Progenitor cell of endocrine pancreas (in vitro differentiated cells): ENCODE data around the gene P3H1. TPM values are rescaled to one million over a fixed set of nuclear protein-coding genes. Genes with fewer than 3 reads are reported as not detected.

Experiments used
- DNase-seq: peaks from one replicate; pipeline ENCODE4 v3.0.0; 2021; ENCODE audit warnings: low spot score; ENCODE audit not compliant: unreplicated experiment
- H3K27ac Mint-ChIP-seq: 2 replicates; pipeline ENCODE4 v1.8.0; 2021; ENCODE audit warnings: mild to moderate bottlenecking, moderate library complexity, mixed read lengths
- H3K27me3 Mint-ChIP-seq: 2 replicates; pipeline ENCODE4 v1.8.0; 2021; ENCODE audit warnings: mixed read lengths
- H3K36me3 Mint-ChIP-seq: 2 replicates; pipeline ENCODE4 v1.8.0; 2022; ENCODE audit warnings: mixed read lengths; ENCODE audit not compliant: insufficient read depth
- H3K4me1 Mint-ChIP-seq: 2 replicates; pipeline ENCODE4 v1.8.0; 2021; ENCODE audit warnings: low read depth, mixed read lengths
- H3K4me3 Mint-ChIP-seq: 2 replicates; pipeline ENCODE4 v1.8.0; 2021; ENCODE audit warnings: low read depth, mild to moderate bottlenecking, moderate library complexity, mixed read lengths
- H3K9me3 Mint-ChIP-seq: 2 replicates; pipeline ENCODE4 v1.8.0; 2021; ENCODE audit warnings: low read depth, mixed read lengths
- CTCF ChIP-seq: fragments of 200-600 bp; sonication (generic); IDR thresholded peaks from one replicate; pipeline ENCODE4 v1.5.0; 2021; ENCODE audit warnings: antibody characterized with exemption, mild to moderate bottlenecking; ENCODE audit not compliant: unreplicated experiment
- total RNA-seq: library from RNA; stranded (reverse); gene quantifications from 2 replicates; pipeline ENCODE4 v1.2.1, GENCODE V29; 2021

Gene P3H1
- total RNA-seq, 1 donor from 2014 or later, result 72.9 TPM

- H3K36me3 Mint-ChIP-seq, result peaks cover 16% of the 10 kb centered on the region
- H3K27ac Mint-ChIP-seq, result no peak overlapping the region
- H3K4me3 Mint-ChIP-seq, result no peak overlapping the region
- H3K27me3 Mint-ChIP-seq, result no peaks in the 10 kb centered on the region
- DNase-seq, result no peak
- no peak for TF ChIP-seq CTCF
- peaks cover 5% of the 10 kb centered on the region for H3K9me3 Mint-ChIP-seq
- H3K4me1 Mint-ChIP-seq, result peaks cover 1% of the 10 kb centered on the region
Observed at GRCh38 chr1:42745851-42746250, 21.0 kb downstream of the P3H1 start.

GRCh38 chr1:42744148-42744413 is 22.7 kb downstream of the P3H1 start:
- H3K9me3 Mint-ChIP-seq, result no peaks in the 10 kb centered on the region
- no peaks in the 10 kb centered on the region for H3K27me3 Mint-ChIP-seq
- no peak for TF ChIP-seq CTCF
- H3K36me3 Mint-ChIP-seq, result peaks cover 6% of the 10 kb centered on the region
- no peak overlapping the region for H3K27ac Mint-ChIP-seq
- H3K4me3 Mint-ChIP-seq, result no peak overlapping the region
- peaks cover 13% of the 10 kb centered on the region for H3K4me1 Mint-ChIP-seq
- no peak for DNase-seq

- H3K36me3 Mint-ChIP-seq, result peaks cover 1% of the 10 kb centered on the region
- peaks cover 13% of the 10 kb centered on the region for H3K4me1 Mint-ChIP-seq
- H3K27me3 Mint-ChIP-seq, result no peaks in the 10 kb centered on the region
- no peak for DNase-seq
- no peak overlapping the region for H3K4me3 Mint-ChIP-seq
- H3K27ac Mint-ChIP-seq, result no peak overlapping the region
- H3K9me3 Mint-ChIP-seq, result no peaks in the 10 kb centered on the region
- no peak for TF ChIP-seq CTCF
Observed at GRCh38 chr1:42743317-42744147, 23.3 kb downstream of the P3H1 start.

GRCh38 chr1:42742617-42743316 is 24.1 kb downstream of the P3H1 start:
- Mint-ChIP-seq H3K27ac (peak overlapping the region; percentile 14), H3K9me3 (no peaks in the 10 kb centered on the region), H3K27me3 (no peaks in the 10 kb centered on the region), H3K4me3 (no peak overlapping the region), H3K4me1 (peaks cover 13% of the 10 kb centered on the region), H3K36me3 (peaks cover 1% of the 10 kb centered on the region)
- no peak for DNase-seq
- no peak for TF ChIP-seq CTCF

- Mint-ChIP-seq H3K4me3 (no peak overlapping the region), H3K27ac (no peak overlapping the region), H3K4me1 (peaks cover 13% of the 10 kb centered on the region), H3K36me3 (peaks cover 1% of the 10 kb centered on the region), H3K27me3 (no peaks in the 10 kb centered on the region), H3K9me3 (no peaks in the 10 kb centered on the region)
- no peak for DNase-seq
- no peak for TF ChIP-seq CTCF
Observed at GRCh38 chr1:42742141-42742540, 24.7 kb downstream of the P3H1 start.
